ENCODE results near the gene DVL3.
A peak's percentile ranks its signal among the peaks of the same experiment; 100 is the strongest.

Gene DVL3

GRCh38 chr3:184173374-184173722, 18.2 kb downstream of the DVL3 start:
- H3K36me3 ChIP-seq (ENCODE audit: insufficient read depth, insufficient read length, low read length), result peaks cover 75% of the 10 kb centered on the region
- TF ChIP-seq SUZ12 (IDR thresholded peaks at IDR 0.05; ENCODE audit: extremely low read depth, insufficient read depth, insufficient read length), result no peak
- TF ChIP-seq YY1 (IDR thresholded peaks at IDR 0.05; ENCODE audit: insufficient read depth, insufficient read length), result no peak
- TF ChIP-seq ZNF274 (IDR thresholded peaks at IDR 0.05; ENCODE audit: low read depth, low read length), result no peak
- H3K9me3 ChIP-seq (ENCODE audit: insufficient read depth, low read length), result no peaks in the 10 kb centered on the region

GRCh38 chr3:184174284-184174645, 19.1 kb downstream of the DVL3 start:
- no peak overlapping the region for H3K9ac ChIP-seq (ENCODE audit: insufficient read length, low read depth)
- TF ChIP-seq SUZ12 (IDR thresholded peaks at IDR 0.05; ENCODE audit: extremely low read depth, insufficient read depth, insufficient read length) (no peak), YY1 (IDR thresholded peaks at IDR 0.05; ENCODE audit: insufficient read depth, insufficient read length) (no peak), ZNF274 (IDR thresholded peaks at IDR 0.05; ENCODE audit: low read depth, low read length) (no peak)
- no peaks in the 10 kb centered on the region for H3K27me3 ChIP-seq (ENCODE audit: insufficient read depth, insufficient read length)
- DNase-seq (ENCODE audit: low read depth, low spot score), result no peak
- peaks cover 26% of the 10 kb centered on the region for H3K4me1 ChIP-seq (ENCODE audit: insufficient read depth, insufficient read length)
- no peak overlapping the region for H3K4me3 ChIP-seq (ENCODE audit: insufficient read length, low read depth)
- H3K9me3 ChIP-seq (ENCODE audit: insufficient read depth, low read length), result no peaks in the 10 kb centered on the region
- peaks cover 75% of the 10 kb centered on the region for H3K36me3 ChIP-seq (ENCODE audit: insufficient read depth, insufficient read length, low read length)

More at GRCh38 chr3:184173374-184173722, 18.2 kb downstream of the DVL3 start:
- Histone ChIP-seq H3K4me1 (ENCODE audit: insufficient read depth, insufficient read length) (peaks cover 26% of the 10 kb centered on the region), H3K9ac (ENCODE audit: insufficient read length, low read depth) (no peak overlapping the region), H3K27me3 (ENCODE audit: insufficient read depth, insufficient read length) (no peaks in the 10 kb centered on the region), H3K4me3 (ENCODE audit: insufficient read length, low read depth) (no peak overlapping the region)
- DNase-seq (ENCODE audit: low read depth, low spot score), result no peak

GRCh38 chr3:184174646-184175492, 19.7 kb downstream of the DVL3 start, which contains the start of gene AP2M1:
TSS of gene AP2M1 (plus strand) at chr3:184174855. CDS start at chr3:184176994, 2,139 bp downstream.
- H3K27me3 ChIP-seq (ENCODE audit: insufficient read depth, insufficient read length), result no peaks in the 10 kb centered on the region
- DNase-seq (ENCODE audit: low read depth, low spot score), result peak; percentile 97
- TF ChIP-seq YY1 (IDR thresholded peaks at IDR 0.05; ENCODE audit: insufficient read depth, insufficient read length), result peak; percentile 42
- no peak for TF ChIP-seq ZNF274 (IDR thresholded peaks at IDR 0.05; ENCODE audit: low read depth, low read length)
- no peak for TF ChIP-seq SUZ12 (IDR thresholded peaks at IDR 0.05; ENCODE audit: extremely low read depth, insufficient read depth, insufficient read length)
- peak within 1 kb of the TSS; percentile 99 for H3K9ac ChIP-seq (ENCODE audit: insufficient read length, low read depth)
- peaks cover 75% of the 10 kb centered on the region for H3K36me3 ChIP-seq (ENCODE audit: insufficient read depth, insufficient read length, low read length)
- no peaks in the 10 kb centered on the region for H3K9me3 ChIP-seq (ENCODE audit: insufficient read depth, low read length)
- peaks cover 26% of the 10 kb centered on the region for H3K4me1 ChIP-seq (ENCODE audit: insufficient read depth, insufficient read length)
- peak within 1 kb of the TSS; percentile 100 for H3K4me3 ChIP-seq (ENCODE audit: insufficient read length, low read depth)

- Histone ChIP-seq H3K4me1 (ENCODE audit: insufficient read depth, insufficient read length) (peaks cover 26% of the 10 kb centered on the region), H3K4me3 (ENCODE audit: insufficient read length, low read depth) (peak overlapping the region; percentile 100), H3K9ac (ENCODE audit: insufficient read length, low read depth) (peak overlapping the region; percentile 99), H3K27me3 (ENCODE audit: insufficient read depth, insufficient read length) (no peaks in the 10 kb centered on the region), H3K36me3 (ENCODE audit: insufficient read depth, insufficient read length, low read length) (peaks cover 75% of the 10 kb centered on the region), H3K9me3 (ENCODE audit: insufficient read depth, low read length) (no peaks in the 10 kb centered on the region)
- no peak for DNase-seq (ENCODE audit: low read depth, low spot score)
- TF ChIP-seq YY1 (IDR thresholded peaks at IDR 0.05; ENCODE audit: insufficient read depth, insufficient read length), result no peak
- TF ChIP-seq SUZ12 (IDR thresholded peaks at IDR 0.05; ENCODE audit: extremely low read depth, insufficient read depth, insufficient read length), result no peak
- TF ChIP-seq ZNF274 (IDR thresholded peaks at IDR 0.05; ENCODE audit: low read depth, low read length), result no peak
Measured at GRCh38 chr3:184175506-184175905, 20.3 kb downstream of the DVL3 start.

GRCh38 chr3:184175981-184176376, 20.8 kb downstream of the DVL3 start:
- peaks cover 21% of the 10 kb centered on the region for H3K4me1 ChIP-seq (ENCODE audit: insufficient read depth, insufficient read length)

GRCh38 chr3:184176377-184177330, 21.5 kb downstream of the DVL3 start:
- H3K36me3 ChIP-seq (ENCODE audit: insufficient read depth, insufficient read length, low read length), result peaks cover 79% of the 10 kb centered on the region

More at GRCh38 chr3:184175981-184176376, 20.8 kb downstream of the DVL3 start:
- no peak for DNase-seq (ENCODE audit: low read depth, low spot score)
- H3K27me3 ChIP-seq (ENCODE audit: insufficient read depth, insufficient read length), result no peaks in the 10 kb centered on the region
- H3K36me3 ChIP-seq (ENCODE audit: insufficient read depth, insufficient read length, low read length), result peaks cover 75% of the 10 kb centered on the region
- TF ChIP-seq YY1 (IDR thresholded peaks at IDR 0.05; ENCODE audit: insufficient read depth, insufficient read length) (no peak), SUZ12 (IDR thresholded peaks at IDR 0.05; ENCODE audit: extremely low read depth, insufficient read depth, insufficient read length) (no peak), ZNF274 (IDR thresholded peaks at IDR 0.05; ENCODE audit: low read depth, low read length) (no peak)
- peak overlapping the region; percentile 100 for H3K4me3 ChIP-seq (ENCODE audit: insufficient read length, low read depth)
- peak overlapping the region; percentile 99 for H3K9ac ChIP-seq (ENCODE audit: insufficient read length, low read depth)
- no peaks in the 10 kb centered on the region for H3K9me3 ChIP-seq (ENCODE audit: insufficient read depth, low read length)

More at GRCh38 chr3:184176377-184177330, 21.5 kb downstream of the DVL3 start:
- TF ChIP-seq ZNF274 (IDR thresholded peaks at IDR 0.05; ENCODE audit: low read depth, low read length) (no peak), SUZ12 (IDR thresholded peaks at IDR 0.05; ENCODE audit: extremely low read depth, insufficient read depth, insufficient read length) (no peak), YY1 (IDR thresholded peaks at IDR 0.05; ENCODE audit: insufficient read depth, insufficient read length) (peak; percentile 44)
- Histone ChIP-seq H3K9me3 (ENCODE audit: insufficient read depth, low read length) (no peaks in the 10 kb centered on the region), H3K4me1 (ENCODE audit: insufficient read depth, insufficient read length) (peaks cover 18% of the 10 kb centered on the region), H3K4me3 (ENCODE audit: insufficient read length, low read depth) (peak overlapping the region; percentile 100), H3K9ac (ENCODE audit: insufficient read length, low read depth) (peak overlapping the region; percentile 99), H3K27me3 (ENCODE audit: insufficient read depth, insufficient read length) (no peaks in the 10 kb centered on the region)
- DNase-seq (ENCODE audit: low read depth, low spot score), result peak; percentile 95

All from NT2/D1 (cell line).